ENCODE data around the gene PTPRD.

Gene PTPRD

DNA sequence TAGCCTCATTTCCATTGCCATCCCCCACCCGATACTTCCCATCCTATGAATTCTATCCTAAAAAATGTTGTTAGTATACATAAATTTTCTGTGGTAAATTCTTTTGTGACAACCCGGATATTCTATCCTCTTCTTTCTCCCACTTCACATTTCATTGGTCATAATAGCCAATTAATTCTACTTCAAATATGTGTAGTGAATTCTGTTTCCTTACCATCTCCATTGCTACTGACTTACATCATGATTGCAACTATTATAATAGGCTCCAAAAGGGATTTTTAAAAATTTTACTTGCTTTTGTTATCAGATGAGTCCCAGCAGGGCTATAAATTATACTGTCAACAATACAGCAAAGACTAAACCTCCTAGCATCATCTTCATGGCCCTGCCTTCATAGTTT is 1326.8 kb downstream of the PTPRD start:
- DNase-seq (ENCODE audit: low read depth, low spot score): no peak
- no peak overlapping the region for H3K27ac ChIP-seq

DNA sequence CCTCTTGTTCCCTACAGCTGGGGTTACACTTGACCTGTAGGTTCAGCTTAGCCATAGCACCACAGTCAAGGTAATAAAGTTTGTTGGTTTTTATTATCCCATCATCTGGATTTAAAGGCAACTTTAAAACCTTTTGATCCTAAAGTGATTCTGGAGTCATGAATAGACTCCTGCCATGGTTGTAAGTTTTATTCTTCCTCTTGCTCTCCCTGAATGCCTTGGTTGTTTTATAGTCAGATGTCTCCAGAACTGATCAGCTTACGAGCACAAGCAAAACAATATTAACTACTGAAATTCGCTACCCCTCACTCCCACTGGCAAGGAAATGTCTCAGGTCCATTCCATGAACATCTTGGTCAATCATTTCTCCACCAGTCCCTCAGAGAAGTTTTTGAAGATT is 1328.6 kb downstream of the PTPRD start:
- no peak for DNase-seq (ENCODE audit: low read depth, low spot score)
- H3K27ac ChIP-seq: no peak overlapping the region

DNA sequence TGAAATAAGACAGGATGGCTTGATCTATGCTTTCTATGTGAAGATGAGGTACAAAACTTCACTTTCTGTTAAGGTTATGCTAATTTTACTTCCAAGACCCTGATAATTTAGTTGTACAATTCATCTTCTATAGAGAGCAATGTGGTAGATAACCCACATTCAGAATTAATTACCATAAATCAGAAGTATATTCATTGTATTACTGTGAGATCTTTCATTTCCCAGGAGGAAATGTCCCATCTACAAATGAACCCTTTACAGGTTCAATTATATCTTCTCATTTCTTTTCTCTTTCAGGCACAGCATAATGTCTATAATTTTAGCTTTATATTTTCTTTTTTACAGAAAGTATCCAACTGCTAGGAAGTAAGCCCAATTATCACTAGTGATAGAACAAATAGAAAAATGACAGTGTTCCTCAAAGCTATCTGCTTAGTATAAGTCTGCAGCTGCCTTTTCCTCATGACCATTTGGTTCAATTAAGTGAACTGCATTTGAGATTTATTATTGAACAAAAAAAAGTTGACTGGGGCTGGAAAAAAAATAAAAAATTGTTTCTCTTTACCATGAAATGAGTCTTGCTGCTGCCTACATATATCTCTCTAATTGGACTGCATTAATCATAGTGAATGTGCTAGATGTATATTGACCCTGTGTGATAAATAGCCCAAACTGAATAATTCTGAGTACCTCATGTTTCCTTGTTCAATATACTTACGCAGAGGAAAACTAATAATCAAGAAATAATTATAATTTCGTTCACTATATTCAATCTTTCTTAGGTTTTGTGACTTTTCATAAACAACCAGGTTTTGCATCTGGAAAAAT is 1329.4 kb downstream of the PTPRD start:
- no peak overlapping the region for H3K27ac ChIP-seq

DNA sequence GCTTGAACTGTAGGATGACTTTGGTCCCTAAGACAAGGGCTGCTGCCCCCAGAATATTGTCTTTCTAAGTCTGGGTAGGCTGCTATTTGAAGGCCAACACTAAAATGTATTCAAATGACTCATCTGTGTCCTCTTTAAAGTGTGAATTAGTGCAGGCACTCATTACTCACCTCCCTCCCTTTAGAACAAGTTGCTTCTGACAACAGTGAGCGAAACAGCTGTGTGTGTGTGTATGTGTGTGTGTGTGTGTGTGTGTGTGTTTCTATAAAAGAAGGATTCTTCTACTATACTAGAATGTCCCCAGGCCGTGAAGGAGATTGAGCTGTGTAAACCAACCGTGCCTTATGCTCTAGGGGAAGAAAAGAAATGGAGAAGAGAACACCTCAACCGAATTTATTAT is 1337.2 kb downstream of the PTPRD start:
- no peak for DNase-seq (ENCODE audit: low read depth, low spot score)

More for the DNA sequence above, 1329.4 kb downstream of the PTPRD start:
- DNase-seq (ENCODE audit: low read depth, low spot score): no peak

DNA sequence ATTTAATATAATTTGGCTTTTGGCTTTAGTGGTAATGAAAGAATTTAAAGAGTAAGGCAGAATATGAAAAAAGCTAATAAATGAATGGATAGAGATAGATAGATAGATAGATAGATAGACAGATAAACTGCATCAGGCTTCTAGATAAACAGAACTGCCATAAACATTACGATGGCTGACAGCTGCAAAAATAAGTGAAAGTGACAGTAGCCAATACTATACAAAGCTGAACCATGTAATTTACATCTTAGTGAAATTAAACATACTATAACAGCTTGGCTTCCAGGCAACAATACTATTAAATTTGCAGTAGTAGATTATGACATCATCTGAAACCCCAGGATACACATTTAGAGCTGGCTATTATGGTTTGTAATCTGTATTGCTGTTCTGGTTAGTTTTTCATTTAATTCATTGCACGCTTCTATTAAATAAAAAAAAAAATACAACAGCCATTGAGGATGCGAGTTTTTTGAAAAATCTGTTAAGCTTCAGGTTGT is 1354.8 kb downstream of the PTPRD start:
- no peak overlapping the region for H3K27ac ChIP-seq
- DNase-seq (ENCODE audit: low read depth, low spot score): no peak

More for the DNA sequence above, 1337.2 kb downstream of the PTPRD start:
- H3K27ac ChIP-seq: no peak overlapping the region

DNA sequence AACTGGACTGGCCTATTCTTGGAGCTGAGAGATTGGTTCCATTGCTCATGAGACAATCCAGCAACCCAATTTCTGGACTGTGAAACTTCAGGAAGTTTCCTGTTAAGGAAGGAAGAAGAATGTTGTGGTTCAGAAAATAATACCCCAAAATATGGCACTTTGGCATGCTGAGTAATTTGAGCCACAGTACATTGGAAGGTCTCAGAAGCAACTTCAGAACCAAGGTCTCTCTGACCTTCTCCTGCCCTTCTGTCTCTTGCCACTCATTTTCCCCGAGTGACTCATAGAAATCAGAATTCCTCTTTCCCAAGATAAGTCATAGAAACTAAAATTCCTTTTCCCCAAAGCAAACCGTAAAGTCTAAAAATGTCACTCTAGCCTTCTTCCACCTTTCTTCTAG is 1366.1 kb downstream of the PTPRD start:
- no peak for DNase-seq (ENCODE audit: low read depth, low spot score)
- no peak overlapping the region for H3K27ac ChIP-seq

DNA sequence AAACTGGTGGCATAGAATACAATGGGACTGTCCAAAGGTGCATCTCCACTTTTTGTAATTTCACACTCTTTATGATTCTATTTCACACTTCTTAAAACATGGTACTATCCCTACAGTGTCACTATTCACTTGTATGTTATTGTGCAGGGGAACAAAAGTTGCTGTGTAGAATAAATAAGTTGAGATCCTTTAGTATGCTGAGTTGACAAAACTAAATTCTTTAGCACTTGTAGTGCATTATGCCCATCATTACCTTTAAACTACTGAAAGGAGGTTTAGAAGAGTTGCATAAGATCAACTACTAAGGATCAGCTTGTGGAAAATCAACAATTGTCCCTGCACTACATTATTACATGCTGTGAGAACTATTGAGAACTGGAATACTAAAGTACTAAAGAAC is 1380.9 kb downstream of the PTPRD start:
- no peak for DNase-seq (ENCODE audit: low read depth, low spot score)
- no peak overlapping the region for H3K27ac ChIP-seq

DNA sequence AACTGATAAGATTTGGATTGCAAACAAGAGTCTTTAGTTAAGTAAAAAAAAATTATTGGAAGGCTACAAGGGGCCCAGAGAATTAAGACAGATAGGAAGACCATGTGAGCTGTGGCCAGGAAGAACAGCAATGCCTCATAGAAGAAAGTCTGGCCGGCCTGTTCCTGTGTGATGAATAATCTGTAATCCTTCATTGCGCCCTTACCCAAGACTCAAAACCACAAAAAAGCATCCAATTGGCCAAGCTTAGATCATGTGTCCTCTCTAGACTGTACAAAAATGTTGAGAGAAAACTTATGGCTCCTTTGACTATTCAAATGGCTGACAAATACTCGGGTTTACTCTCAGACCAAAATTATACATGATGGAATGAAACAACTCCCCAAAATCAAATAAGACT is 1383.5 kb downstream of the PTPRD start:
- H3K27ac ChIP-seq: no peak overlapping the region
- no peak for DNase-seq (ENCODE audit: low read depth, low spot score)

DNA sequence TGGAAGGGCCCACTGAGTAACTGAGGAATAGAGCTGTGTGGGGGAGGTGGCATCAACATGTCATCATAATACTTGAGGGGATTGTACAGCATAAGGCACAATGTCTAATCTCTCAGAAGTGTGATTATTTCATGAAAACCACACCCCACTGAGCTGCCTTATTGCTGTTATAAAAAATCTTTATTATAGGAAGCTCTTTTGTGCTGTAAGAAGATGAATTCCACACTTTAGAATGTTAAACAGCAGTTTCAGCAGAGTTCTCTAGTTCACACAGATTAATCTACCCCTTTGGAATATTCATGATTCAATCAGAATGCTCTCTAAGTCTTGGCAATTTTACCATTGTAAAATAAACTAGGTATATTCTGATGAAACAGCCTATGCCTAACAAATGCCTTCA is 1389.6 kb downstream of the PTPRD start:
- H3K27ac ChIP-seq: no peak overlapping the region
- DNase-seq (ENCODE audit: low read depth, low spot score): no peak

DNA sequence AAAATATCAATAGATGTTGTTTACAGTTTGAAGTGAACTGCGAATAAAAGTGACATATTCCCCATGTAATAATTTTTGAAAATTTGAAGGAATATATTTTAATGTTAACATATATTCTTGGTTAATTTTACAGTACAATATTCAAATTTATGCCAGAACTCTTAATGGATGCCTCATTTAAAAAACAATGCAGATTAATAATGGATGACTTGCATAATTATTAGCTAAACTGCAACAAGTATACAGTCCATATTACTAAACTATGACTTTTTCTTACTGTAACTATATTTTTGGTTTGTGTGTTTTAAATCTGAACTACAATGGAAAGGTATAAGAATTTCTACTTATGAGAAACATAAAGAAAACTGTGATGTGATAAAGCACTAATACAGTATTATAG is 1390.1 kb downstream of the PTPRD start:
- H3K27ac ChIP-seq: no peak overlapping the region
- no peak for DNase-seq (ENCODE audit: low read depth, low spot score)

DNA sequence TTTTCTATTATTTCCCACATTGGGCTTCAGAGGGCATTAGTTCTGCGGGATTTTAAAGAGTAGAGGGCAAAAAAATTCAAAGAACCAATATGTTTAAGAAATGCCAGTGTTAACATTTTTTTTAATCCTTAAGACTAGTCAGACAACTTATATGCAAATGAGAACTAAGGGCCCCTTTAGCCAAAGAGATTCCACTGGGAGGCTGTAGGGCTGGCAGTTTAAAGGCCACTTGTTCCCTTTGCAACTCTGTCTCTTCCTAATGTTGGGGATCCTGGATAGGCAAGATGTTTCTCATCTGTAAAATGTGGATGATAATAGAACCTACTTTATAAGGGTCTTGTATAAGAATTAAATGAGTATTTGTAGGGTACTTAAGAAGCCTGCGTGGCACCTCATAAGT is 1395.9 kb downstream of the PTPRD start:
- no peak overlapping the region for H3K27ac ChIP-seq
- no peak for DNase-seq (ENCODE audit: low read depth, low spot score)

DNA sequence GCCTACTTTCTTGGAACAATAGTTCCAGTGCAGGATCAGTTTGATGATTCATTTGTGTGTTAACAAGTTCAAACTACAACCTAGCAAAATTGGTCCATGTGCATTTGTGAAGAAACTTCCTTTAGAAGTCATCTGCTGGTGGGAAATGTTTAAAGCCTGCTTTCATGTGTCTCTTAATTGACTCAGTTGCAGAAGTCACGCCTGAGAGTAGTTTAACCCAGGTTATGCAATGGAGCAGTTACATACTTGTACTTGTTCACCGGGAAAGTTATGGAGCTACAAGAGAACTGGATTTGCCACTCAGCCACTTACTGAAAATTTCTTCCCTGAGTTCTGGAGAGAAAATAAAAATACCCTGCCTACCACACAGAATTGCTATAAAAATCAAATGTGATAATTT is 1397.8 kb downstream of the PTPRD start:
- no peak overlapping the region for H3K27ac ChIP-seq
- DNase-seq (ENCODE audit: low read depth, low spot score): no peak

DNA sequence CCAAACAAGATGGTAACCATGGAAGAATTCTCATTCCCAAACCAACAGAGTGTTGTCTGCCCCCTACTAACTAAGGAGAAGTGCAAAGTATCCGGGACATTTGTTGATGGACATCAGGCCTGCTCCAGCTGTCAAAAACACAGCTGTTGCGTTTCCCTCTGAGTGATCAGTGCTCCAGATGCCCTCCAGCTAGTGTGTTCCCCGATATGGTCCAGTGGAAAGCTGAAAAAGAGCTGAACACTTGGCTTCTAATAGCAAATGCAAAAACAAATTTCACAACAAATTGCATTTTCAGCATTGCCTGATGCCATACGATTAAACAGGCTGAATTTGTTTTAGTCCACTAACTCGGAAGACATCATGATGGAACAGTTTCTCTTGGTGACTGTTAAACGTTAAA is 1398.7 kb downstream of the PTPRD start:
- H3K27ac ChIP-seq: no peak overlapping the region
- no peak for DNase-seq (ENCODE audit: low read depth, low spot score)

DNA sequence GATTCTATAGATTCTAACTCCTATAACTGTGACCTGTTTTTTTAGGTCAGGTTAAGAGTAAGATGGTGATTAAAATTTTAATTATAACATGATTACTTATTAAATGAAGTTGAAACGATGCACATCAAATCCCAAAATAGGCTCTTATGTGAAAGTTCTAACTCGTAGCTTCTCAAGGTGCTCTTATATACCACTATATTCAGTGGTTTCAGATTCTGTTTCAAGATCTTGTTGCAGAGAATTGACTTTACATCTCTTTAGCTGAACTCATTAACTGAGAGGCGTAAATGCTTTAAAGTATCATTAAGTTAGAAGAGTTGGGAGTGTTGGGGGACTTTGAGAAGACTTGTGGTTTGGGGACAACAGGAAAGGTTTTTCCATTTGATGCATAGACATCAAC is 1399.8 kb downstream of the PTPRD start:
- DNase-seq (ENCODE audit: low read depth, low spot score): no peak
- no peak overlapping the region for H3K27ac ChIP-seq

DNA sequence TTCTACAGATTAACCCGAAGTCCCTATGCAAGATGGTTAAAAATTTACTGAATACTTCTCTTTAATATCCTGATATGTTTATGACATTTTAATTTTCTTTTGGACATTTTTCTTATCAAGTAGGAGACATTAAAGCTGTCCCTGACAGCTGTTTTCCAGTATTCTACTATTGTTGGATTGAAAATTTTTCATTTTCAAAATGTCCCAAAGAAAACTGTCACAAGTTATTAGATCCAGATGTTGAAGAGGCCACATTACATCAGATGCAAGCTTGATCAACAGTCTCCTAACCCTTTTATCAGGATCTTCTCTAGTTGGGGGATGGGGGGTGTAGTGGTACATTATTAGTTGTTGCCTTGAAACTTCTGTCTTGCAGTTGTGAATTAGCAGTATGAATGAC is 1410.5 kb downstream of the PTPRD start:
- no peak for DNase-seq (ENCODE audit: low read depth, low spot score)

DNA sequence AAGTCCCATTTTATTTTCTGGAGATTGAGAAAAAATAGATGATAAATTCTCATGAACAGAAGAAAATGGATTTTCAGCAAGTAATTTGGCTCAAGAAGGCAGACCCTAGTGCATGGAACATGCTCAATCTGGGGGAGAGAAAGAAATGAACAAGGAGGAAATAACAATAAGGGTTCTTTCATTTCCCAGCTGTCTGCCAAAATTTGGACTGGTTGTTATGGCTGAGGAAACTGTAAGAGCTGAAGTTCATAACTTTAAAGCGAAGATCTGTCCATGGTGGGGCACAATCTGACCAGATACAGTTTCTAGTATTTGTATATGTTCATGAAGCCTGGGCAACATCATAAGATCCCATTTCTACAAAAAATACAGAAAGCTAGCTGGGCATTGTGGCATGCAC is 1426.7 kb downstream of the PTPRD start:
- no peak overlapping the region for H3K27ac ChIP-seq

More for the DNA sequence above, 1410.5 kb downstream of the PTPRD start:
- H3K27ac ChIP-seq: no peak overlapping the region

DNA sequence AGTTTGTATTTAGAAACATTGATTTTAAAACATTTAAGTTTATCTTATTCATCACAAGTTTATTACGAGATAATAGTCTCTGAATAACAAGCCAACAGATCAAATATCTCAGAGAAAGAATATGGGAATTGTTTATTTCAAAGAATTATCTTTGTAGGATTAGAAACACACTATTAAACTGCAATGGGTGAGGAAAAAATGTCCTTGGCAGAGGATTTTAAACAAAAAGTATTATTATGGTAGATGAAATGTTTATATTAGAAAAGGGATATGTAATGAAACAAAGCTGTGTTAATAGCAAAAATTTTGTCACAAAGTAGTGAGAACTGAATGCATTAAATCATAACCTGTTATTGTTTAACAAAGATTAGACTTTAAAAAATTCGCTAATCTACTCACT is 1430.4 kb downstream of the PTPRD start:
- no peak for DNase-seq (ENCODE audit: low read depth, low spot score)

More for the DNA sequence above, 1426.7 kb downstream of the PTPRD start:
- no peak for DNase-seq (ENCODE audit: low read depth, low spot score)

DNA sequence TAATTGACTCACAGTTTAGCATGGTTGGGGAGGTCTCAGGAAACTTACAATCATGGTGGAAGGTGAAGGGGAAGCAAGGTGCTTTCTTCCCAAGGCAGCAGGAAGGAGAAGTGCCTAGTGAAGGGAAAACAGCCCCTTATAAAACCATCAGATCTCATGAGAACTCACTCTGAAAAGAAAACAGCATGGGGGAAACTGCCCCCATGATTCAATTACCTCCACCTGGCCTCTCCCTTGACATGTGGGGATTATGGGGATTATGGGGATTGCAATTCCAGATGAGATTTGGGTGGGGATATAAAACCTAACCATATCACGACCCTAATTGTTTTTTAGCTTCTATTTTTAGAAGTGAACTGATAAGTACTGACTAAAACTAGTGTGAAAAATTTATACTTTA is 1435.7 kb downstream of the PTPRD start:
- no peak for DNase-seq (ENCODE audit: low read depth, low spot score)
- H3K27ac ChIP-seq: no peak overlapping the region

More for the DNA sequence above, 1430.4 kb downstream of the PTPRD start:
- no peak overlapping the region for H3K27ac ChIP-seq

DNA sequence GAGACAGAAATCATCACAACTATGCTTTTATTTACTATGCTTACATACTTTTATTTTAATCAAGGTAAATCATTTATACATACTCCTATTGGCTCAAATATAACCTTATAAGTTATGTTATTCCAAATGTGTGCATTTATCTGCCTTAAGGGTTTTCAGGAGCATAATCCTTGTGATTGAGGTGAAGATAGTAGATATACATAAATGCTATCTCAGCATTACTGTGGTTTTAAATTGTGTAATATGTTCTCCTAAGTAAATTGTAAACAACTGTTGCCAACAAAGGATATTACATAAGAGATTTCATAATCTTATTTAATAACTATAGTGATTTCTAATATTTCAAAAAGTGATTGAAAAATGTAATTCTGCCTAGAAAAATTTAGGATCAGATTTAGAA is 1438.4 kb downstream of the PTPRD start:
- DNase-seq (ENCODE audit: low read depth, low spot score): no peak
- H3K27ac ChIP-seq: no peak overlapping the region

DNA sequence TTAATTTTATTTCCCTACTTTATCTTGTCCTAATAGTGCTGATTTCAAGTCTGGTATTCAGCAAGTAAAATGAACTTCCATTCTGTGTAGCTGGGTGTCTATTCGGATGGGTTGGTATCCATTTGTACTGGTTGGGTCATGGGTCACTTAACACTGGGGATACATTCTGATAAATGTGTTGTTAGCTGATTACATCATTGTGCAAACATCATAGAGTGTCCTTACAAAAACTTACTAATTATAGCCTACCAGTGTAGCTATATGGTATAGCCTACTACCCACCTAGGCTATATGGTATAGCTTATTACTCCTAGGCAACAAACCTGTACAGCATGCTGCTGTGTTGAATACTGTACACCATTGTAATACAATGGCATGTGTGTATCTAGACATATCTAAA is 1439.5 kb downstream of the PTPRD start:
- no peak for DNase-seq (ENCODE audit: low read depth, low spot score)
- H3K27ac ChIP-seq: no peak overlapping the region

DNA sequence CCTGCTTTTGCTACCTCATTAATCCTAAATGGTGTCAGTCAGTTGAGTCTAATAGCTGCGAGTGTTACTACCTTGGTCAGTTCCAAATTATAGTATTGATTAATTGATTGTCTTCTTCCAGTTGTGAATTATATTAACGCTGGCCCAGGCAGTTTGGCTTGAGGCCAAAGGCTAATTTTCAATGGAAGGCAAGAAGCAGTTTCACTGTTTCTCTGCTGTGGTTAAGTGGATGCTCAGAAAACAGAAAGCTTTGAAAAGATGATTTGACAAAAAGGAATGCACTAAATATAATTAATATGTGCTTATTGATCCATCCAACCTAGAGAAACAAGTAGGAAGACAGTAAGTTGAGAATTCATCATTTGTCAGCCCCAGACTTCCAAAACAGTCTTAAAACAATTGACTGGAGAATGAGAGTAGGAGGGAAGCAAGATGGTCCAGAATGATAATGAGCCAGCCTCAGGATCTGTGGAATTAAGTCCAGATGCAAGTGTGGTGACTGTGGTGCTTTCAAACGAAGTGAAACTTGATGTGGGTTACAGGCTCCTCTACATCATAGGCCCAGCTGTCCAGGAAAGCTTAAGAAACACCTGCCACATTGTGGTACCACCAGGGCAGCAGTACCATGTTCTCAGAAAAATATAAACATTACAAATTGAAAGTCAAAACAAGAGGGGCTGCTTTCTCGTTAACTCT is 1442.2 kb downstream of the PTPRD start:
- no peak overlapping the region for H3K27ac ChIP-seq
- DNase-seq (ENCODE audit: low read depth, low spot score): no peak

DNA sequence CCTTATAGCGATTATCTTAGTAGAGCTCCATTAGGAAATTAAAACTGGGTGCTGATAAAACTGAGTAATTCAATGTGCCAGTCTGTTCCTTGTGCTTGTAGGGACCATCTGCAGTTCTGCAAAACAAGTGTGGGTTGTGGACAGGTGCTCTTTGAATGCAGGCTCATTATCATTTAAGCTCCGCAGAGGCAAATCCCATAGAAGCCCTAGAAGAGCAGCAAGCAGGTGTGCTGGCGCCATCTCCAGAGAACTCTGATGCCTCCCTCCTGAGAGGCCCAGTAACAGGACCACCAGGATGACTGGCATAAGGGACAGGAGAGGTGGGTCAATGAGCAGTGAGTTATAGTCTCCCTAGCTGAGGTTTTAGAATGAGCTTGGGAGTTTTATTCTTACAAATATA is 1470.8 kb downstream of the PTPRD start:
- no peak for DNase-seq (ENCODE audit: low read depth, low spot score)
- H3K27ac ChIP-seq: no peak overlapping the region
